GM23338 (cell line): ENCODE measurements around the gene TPI1.

Experiments used
- EZH2 ChIP-seq: fragments of 200-600 bp; sonication (generic); IDR thresholded peaks from one replicate; pipeline ENCODE4 v1.8.0; 2017; ENCODE audit warnings: antibody characterized with exemption, mild to moderate bottlenecking, low read depth; ENCODE audit not compliant: unreplicated experiment
- EZH2phosphoT487 ChIP-seq: fragments of 200-600 bp; sonication (generic); IDR thresholded peaks from one replicate; pipeline ENCODE4 v1.8.1; 2018; ENCODE audit warnings: antibody characterized with exemption; ENCODE audit not compliant: unreplicated experiment
- JUNB ChIP-seq: IDR thresholded peaks from one replicate; pipeline ENCODE4 v1.6.1; 2016; ENCODE audit warnings: antibody characterized with exemption; ENCODE audit not compliant: unreplicated experiment
- POLR2AphosphoS5 ChIP-seq: IDR thresholded peaks from 2 replicates; pipeline ENCODE4 v1.6.1; 2016; ENCODE audit warnings: antibody characterized with exemption, low read depth
- STAT1 ChIP-seq: IDR thresholded peaks from one replicate; pipeline ENCODE4 v1.6.1; 2016; ENCODE audit warnings: antibody characterized with exemption; ENCODE audit not compliant: unreplicated experiment
- TF ChIP-seq, protein P1 (sequence below), 2 experiments: fragments of 200-600 bp in 1 of 2; sonication (generic) in 1 of 2; conservative IDR thresholded peaks; 2 replicates each; pipeline versions ENCODE4 v1.5.1 to v1.6.1; 2016 to 2017; ENCODE audit warnings: antibody characterized with exemption in 2 of 2, low read depth in 2 of 2, mild to moderate bottlenecking in 2 of 2, moderate library complexity in 1 of 2
- TF ChIP-seq, protein P2 (sequence below): IDR thresholded peaks from one replicate; pipeline ENCODE4 v1.6.1; 2018; ENCODE audit warnings: antibody characterized with exemption; ENCODE audit not compliant: unreplicated experiment

DNA sequence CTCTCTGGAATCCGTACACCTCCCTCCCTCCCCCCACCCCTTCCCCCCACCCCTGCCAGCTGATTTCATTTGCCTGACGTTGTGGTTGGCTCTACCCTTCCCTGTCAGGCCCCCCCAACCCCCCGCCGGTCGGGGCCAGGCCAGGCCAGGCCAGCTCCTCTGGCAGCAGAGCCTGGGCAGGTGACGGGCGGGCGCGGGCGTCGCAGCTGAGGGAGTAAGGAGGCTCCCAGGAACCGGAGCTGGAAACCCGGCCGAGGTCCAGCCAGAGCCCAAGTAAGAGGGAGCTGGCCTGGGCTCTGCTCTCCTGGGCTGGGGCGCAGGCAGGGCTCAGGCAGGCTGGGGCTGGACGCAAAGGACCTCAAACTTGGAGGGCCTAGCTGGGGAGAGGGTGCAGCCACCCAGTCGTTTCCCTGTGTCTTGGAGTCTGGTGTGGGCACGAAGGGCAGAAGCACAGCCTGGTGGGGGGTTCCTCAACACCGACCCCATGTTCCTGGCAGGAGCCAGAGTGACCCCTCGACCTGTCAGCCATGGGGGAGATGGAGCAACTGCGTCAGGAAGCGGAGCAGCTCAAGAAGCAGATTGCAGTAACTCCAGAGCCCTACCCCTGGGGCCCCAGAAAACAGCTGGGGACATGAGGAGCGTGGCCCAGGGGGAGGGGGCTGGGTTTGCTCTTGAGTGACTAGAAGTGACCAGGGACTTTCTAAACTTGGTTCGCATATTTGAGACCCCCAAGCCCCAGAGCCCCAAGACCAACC lies 26.4 kb upstream of the TPI1 start, which contains the start of gene GNB3:
- TF ChIP-seq, protein P1, sequence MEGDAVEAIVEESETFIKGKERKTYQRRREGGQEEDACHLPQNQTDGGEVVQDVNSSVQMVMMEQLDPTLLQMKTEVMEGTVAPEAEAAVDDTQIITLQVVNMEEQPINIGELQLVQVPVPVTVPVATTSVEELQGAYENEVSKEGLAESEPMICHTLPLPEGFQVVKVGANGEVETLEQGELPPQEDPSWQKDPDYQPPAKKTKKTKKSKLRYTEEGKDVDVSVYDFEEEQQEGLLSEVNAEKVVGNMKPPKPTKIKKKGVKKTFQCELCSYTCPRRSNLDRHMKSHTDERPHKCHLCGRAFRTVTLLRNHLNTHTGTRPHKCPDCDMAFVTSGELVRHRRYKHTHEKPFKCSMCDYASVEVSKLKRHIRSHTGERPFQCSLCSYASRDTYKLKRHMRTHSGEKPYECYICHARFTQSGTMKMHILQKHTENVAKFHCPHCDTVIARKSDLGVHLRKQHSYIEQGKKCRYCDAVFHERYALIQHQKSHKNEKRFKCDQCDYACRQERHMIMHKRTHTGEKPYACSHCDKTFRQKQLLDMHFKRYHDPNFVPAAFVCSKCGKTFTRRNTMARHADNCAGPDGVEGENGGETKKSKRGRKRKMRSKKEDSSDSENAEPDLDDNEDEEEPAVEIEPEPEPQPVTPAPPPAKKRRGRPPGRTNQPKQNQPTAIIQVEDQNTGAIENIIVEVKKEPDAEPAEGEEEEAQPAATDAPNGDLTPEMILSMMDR (conservative IDR thresholded peaks at IDR 0.05; ENCODE audit: low read depth in 2 of 2) = no peak
- TF ChIP-seq POLR2AphosphoS5 (no peak), EZH2phosphoT487 (no peak), EZH2 (no peak), STAT1 (no peak), JUNB (no peak)
- TF ChIP-seq, protein P2, sequence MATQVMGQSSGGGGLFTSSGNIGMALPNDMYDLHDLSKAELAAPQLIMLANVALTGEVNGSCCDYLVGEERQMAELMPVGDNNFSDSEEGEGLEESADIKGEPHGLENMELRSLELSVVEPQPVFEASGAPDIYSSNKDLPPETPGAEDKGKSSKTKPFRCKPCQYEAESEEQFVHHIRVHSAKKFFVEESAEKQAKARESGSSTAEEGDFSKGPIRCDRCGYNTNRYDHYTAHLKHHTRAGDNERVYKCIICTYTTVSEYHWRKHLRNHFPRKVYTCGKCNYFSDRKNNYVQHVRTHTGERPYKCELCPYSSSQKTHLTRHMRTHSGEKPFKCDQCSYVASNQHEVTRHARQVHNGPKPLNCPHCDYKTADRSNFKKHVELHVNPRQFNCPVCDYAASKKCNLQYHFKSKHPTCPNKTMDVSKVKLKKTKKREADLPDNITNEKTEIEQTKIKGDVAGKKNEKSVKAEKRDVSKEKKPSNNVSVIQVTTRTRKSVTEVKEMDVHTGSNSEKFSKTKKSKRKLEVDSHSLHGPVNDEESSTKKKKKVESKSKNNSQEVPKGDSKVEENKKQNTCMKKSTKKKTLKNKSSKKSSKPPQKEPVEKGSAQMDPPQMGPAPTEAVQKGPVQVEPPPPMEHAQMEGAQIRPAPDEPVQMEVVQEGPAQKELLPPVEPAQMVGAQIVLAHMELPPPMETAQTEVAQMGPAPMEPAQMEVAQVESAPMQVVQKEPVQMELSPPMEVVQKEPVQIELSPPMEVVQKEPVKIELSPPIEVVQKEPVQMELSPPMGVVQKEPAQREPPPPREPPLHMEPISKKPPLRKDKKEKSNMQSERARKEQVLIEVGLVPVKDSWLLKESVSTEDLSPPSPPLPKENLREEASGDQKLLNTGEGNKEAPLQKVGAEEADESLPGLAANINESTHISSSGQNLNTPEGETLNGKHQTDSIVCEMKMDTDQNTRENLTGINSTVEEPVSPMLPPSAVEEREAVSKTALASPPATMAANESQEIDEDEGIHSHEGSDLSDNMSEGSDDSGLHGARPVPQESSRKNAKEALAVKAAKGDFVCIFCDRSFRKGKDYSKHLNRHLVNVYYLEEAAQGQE = no peak
